DOHH2 (cell line): ENCODE measurements around the gene KCNAB3.
A peak's percentile ranks its signal among the peaks of the same experiment; 100 is the strongest.

Experiments used
- H3F3A ChIP-seq: fragments of 200-600 bp; sonication (generic), shearing (Covaris generic); 2 replicates; pipeline ENCODE4 v1.6.0; 2016; ENCODE audit warnings: antibody characterized with exemption, mild to moderate bottlenecking; ENCODE audit not compliant: control insufficient read depth, insufficient read depth
- H3K27ac ChIP-seq: fragments of 200-600 bp; sonication (generic); 2 replicates; pipeline ENCODE4 v1.5.1; 2014; ENCODE audit warnings: low read depth, mild to moderate bottlenecking, low read length, moderate library complexity
- H3K27me3 ChIP-seq: fragments of 200-600 bp; sonication (generic); 2 replicates; pipeline ENCODE4 v1.6.1; 2014; ENCODE audit warnings: mild to moderate bottlenecking, low read length, mixed read lengths; ENCODE audit not compliant: control insufficient read depth
- H3K36me3 ChIP-seq: fragments of 200-600 bp; sonication (generic); 2 replicates; pipeline ENCODE4 v1.6.1; 2014; ENCODE audit warnings: mild to moderate bottlenecking, low read length, moderate library complexity, mixed read lengths; ENCODE audit not compliant: control insufficient read depth
- H3K4me1 ChIP-seq: fragments of 200-600 bp; sonication (generic); 2 replicates; pipeline ENCODE4 v1.6.1; 2014; ENCODE audit warnings: mild to moderate bottlenecking, low read length, mixed read lengths; ENCODE audit not compliant: control insufficient read depth
- H3K4me2 ChIP-seq: fragments of 200-600 bp; sonication (generic); 2 replicates; pipeline ENCODE4 v1.6.0; 2014; ENCODE audit warnings: mild to moderate bottlenecking, low read length, moderate library complexity
- H3K4me3 ChIP-seq: fragments of 200-600 bp; sonication (generic); 2 replicates; pipeline ENCODE4 v1.5.1; 2014; ENCODE audit warnings: mild to moderate bottlenecking, low read length, mixed read lengths
- H3K79me2 ChIP-seq: fragments of 200-600 bp; sonication (generic); 2 replicates; pipeline ENCODE4 v1.6.1; 2014; ENCODE audit warnings: mild to moderate bottlenecking, low read length, mixed read lengths; ENCODE audit not compliant: control insufficient read depth
- H3K9me2 ChIP-seq: fragments of 200-600 bp; sonication (generic); replicated peaks from 2 replicates; pipeline ENCODE4 v1.6.1; 2014; ENCODE audit warnings: mild to moderate bottlenecking, low read length, mixed read lengths; ENCODE audit not compliant: control insufficient read depth
- H3K9me3 ChIP-seq: fragments of 200-600 bp; sonication (generic); 2 replicates; pipeline ENCODE4 v1.6.1; 2014; ENCODE audit warnings: antibody characterized with exemption, low read length, mixed read lengths; ENCODE audit not compliant: control insufficient read depth, insufficient read depth
- H4K20me1 ChIP-seq: fragments of 200-600 bp; sonication (generic); 2 replicates; pipeline ENCODE4 v1.6.0; 2014; ENCODE audit warnings: low read depth, mild to moderate bottlenecking, antibody characterized with exemption, low read length, moderate library complexity; ENCODE audit not compliant: control insufficient read depth, insufficient read depth
- CTCF ChIP-seq: fragments of 200-600 bp; sonication (generic); IDR thresholded peaks from one replicate; pipeline ENCODE4 v1.5.1; 2014; ENCODE audit warnings: antibody characterized with exemption, mild to moderate bottlenecking, low read depth, low read length; ENCODE audit not compliant: poor library complexity, severe bottlenecking
- EZH2phosphoT487 ChIP-seq: fragments of 200-600 bp; sonication (generic); IDR thresholded peaks from 2 replicates; pipeline ENCODE4 v1.6.1; 2017; ENCODE audit warnings: borderline replicate concordance, mild to moderate bottlenecking, antibody characterized with exemption, low read length, moderate library complexity, mixed read lengths

The KCNAB3 gene

GRCh38 chr17:7932949-7933348, 3.3 kb upstream of the KCNAB3 start:
- peak overlapping the region; percentile 96 for H3K4me3 ChIP-seq

GRCh38 chr17:7932483-7932891, 2.8 kb upstream of the KCNAB3 start:
- Histone ChIP-seq H3K27me3 (no peaks in the 10 kb centered on the region), H3F3A (no peaks in the 10 kb centered on the region), H3K4me1 (peaks cover 27% of the 10 kb centered on the region), H3K9me2 (no peaks in the 10 kb centered on the region), H4K20me1 (no peaks in the 10 kb centered on the region), H3K9me3 (no peaks in the 10 kb centered on the region), H3K4me2 (peak overlapping the region; percentile 72), H3K79me2 (peaks cover 49% of the 10 kb centered on the region), H3K36me3 (peaks cover 41% of the 10 kb centered on the region), H3K4me3 (peak overlapping the region; percentile 96), H3K27ac (peak overlapping the region; percentile 62)
- TF ChIP-seq EZH2phosphoT487 (no peak), CTCF (no peak)

More at GRCh38 chr17:7932949-7933348, 3.3 kb upstream of the KCNAB3 start:
- Histone ChIP-seq H3K79me2 (peaks cover 49% of the 10 kb centered on the region), H3K36me3 (peaks cover 41% of the 10 kb centered on the region), H3K4me1 (peaks cover 27% of the 10 kb centered on the region), H3K9me2 (no peaks in the 10 kb centered on the region), H3K4me2 (peak overlapping the region; percentile 72), H3K9me3 (no peaks in the 10 kb centered on the region), H3K27ac (no peak overlapping the region), H3K27me3 (no peaks in the 10 kb centered on the region), H4K20me1 (no peaks in the 10 kb centered on the region), H3F3A (no peaks in the 10 kb centered on the region)
- no peak for TF ChIP-seq EZH2phosphoT487
- no peak for TF ChIP-seq CTCF

- peaks cover 27% of the 10 kb centered on the region for H3K4me1 ChIP-seq
Measured at GRCh38 chr17:7931709-7932482, 2.2 kb upstream of the KCNAB3 start, which contains the start of the genes CNTROB and TRAPPC1. Gene CNTROB, plus strand, starts transcription at chr17:7932206. Its CDS starts 874 bp downstream, at chr17:7933080. Gene TRAPPC1, minus strand, starts transcription at chr17:7931946. Its CDS starts 117 bp downstream, at chr17:7931829.

More at GRCh38 chr17:7931709-7932482, 2.2 kb upstream of the KCNAB3 start, which contains the start of the genes CNTROB and TRAPPC1:
- Histone ChIP-seq H3K79me2 (peaks cover 49% of the 10 kb centered on the region), H3K36me3 (peaks cover 36% of the 10 kb centered on the region), H3K9me2 (no peaks in the 10 kb centered on the region), H3K27me3 (no peaks in the 10 kb centered on the region), H3K4me2 (peak within 1 kb of the TSS; percentile 72), H3K9me3 (no peaks in the 10 kb centered on the region), H3K4me3 (peak within 1 kb of the TSS; percentile 96), H4K20me1 (no peaks in the 10 kb centered on the region), H3F3A (no peaks in the 10 kb centered on the region), H3K27ac (peak within 1 kb of the TSS; percentile 62)
- TF ChIP-seq EZH2phosphoT487 (no peak), CTCF (no peak)
